GF-D8 (cell line): ENCODE measurements around the gene COL20A1.

Source experiments
- DNase-seq: peaks from one replicate; lab custom pipeline; 2025; lab: John Stamatoyannopoulos, UW

The COL20A1 gene

GRCh38 chr20:63309261-63310071 lies 16.5 kb downstream of the COL20A1 start:
- no peak for DNase-seq

GRCh38 chr20:63310265-63310991 lies 17.4 kb downstream of the COL20A1 start:
- no peak for DNase-seq

- DNase-seq = no peak
Observed at GRCh38 chr20:63311186-63311832, 18.3 kb downstream of the COL20A1 start.

- DNase-seq = no peak
Observed at GRCh38 chr20:63311833-63312243, 18.9 kb downstream of the COL20A1 start.

GRCh38 chr20:63312273-63312672 lies 19.3 kb downstream of the COL20A1 start:
- DNase-seq = no peak

- no peak for DNase-seq
Observed at GRCh38 chr20:63312690-63313348, 19.8 kb downstream of the COL20A1 start.

GRCh38 chr20:63313349-63314014 lies 20.5 kb downstream of the COL20A1 start:
- DNase-seq = no peak

GRCh38 chr20:63314015-63314471 lies 21.1 kb downstream of the COL20A1 start:
- no peak for DNase-seq

GRCh38 chr20:63314566-63315239 lies 21.7 kb downstream of the COL20A1 start:
- no peak for DNase-seq

- no peak for DNase-seq
Observed at GRCh38 chr20:63315240-63315689, 22.3 kb downstream of the COL20A1 start.

GRCh38 chr20:63315731-63316491 lies 22.9 kb downstream of the COL20A1 start:
- no peak for DNase-seq

GRCh38 chr20:63316502-63316921 lies 23.5 kb downstream of the COL20A1 start:
- DNase-seq = no peak

GRCh38 chr20:63317061-63317460 lies 24.1 kb downstream of the COL20A1 start:
- no peak for DNase-seq

- DNase-seq = no peak
Observed at GRCh38 chr20:63317601-63318291, 24.8 kb downstream of the COL20A1 start.

- no peak for DNase-seq
Observed at GRCh38 chr20:63318391-63319163, 25.6 kb downstream of the COL20A1 start.

- no peak for DNase-seq
Observed at GRCh38 chr20:63319164-63320040, 26.4 kb downstream of the COL20A1 start.

GRCh38 chr20:63320041-63320511 lies 27.1 kb downstream of the COL20A1 start:
- DNase-seq = no peak
